ENCODE measurements around the gene IFT122.
"Not testable (repeated sequence)": the region's sequence is repeated elsewhere in the genome, so short reads cannot be mapped to it uniquely, and the experiment has no call there.

Gene IFT122, protein sequence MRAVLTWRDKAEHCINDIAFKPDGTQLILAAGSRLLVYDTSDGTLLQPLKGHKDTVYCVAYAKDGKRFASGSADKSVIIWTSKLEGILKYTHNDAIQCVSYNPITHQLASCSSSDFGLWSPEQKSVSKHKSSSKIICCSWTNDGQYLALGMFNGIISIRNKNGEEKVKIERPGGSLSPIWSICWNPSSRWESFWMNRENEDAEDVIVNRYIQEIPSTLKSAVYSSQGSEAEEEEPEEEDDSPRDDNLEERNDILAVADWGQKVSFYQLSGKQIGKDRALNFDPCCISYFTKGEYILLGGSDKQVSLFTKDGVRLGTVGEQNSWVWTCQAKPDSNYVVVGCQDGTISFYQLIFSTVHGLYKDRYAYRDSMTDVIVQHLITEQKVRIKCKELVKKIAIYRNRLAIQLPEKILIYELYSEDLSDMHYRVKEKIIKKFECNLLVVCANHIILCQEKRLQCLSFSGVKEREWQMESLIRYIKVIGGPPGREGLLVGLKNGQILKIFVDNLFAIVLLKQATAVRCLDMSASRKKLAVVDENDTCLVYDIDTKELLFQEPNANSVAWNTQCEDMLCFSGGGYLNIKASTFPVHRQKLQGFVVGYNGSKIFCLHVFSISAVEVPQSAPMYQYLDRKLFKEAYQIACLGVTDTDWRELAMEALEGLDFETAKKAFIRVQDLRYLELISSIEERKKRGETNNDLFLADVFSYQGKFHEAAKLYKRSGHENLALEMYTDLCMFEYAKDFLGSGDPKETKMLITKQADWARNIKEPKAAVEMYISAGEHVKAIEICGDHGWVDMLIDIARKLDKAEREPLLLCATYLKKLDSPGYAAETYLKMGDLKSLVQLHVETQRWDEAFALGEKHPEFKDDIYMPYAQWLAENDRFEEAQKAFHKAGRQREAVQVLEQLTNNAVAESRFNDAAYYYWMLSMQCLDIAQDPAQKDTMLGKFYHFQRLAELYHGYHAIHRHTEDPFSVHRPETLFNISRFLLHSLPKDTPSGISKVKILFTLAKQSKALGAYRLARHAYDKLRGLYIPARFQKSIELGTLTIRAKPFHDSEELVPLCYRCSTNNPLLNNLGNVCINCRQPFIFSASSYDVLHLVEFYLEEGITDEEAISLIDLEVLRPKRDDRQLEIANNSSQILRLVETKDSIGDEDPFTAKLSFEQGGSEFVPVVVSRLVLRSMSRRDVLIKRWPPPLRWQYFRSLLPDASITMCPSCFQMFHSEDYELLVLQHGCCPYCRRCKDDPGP

DNA sequence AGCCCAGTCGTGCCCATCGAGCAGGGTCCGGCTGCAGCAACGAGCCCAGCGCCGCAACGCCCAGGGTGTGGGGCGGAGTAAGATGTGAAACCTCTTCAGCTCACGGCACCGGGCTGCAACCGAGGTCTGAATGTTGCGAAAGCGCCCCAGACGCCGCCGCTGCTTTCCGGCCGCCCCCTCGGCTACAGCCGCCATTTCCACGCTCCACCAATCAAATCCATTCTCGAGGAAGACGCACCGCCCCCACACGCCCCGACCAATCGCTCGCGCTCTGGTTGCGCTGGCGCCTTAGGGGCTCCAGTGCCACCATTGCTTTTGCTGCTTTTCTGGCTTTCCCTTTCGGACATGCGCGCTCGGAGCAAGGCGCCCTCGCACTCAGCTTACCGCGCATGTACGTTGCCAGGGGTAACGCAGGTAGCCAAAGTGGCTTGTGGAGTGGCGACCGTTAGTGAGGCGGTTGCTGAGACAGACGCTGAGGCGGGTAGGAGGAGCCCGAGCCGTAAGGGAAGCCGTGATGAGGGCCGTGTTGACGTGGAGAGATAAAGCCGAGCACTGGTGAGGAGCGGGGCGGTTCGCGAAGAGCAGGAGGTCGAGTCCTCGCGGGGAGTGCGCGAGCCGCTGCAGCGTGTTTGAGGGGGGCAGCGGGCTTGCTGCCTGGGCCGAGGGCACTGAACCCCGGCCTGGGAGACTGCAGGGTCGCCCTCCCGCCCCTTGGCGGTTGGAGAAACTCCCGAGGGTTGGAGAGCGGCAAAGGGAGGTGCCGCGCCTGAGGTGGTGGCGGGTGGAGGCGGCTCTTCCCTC, at the start of gene IFT122, which contains the start of gene MBD4:
Gene IFT122, plus strand, starts transcription at position 408 of the 801 bp plus-strand sequence. Its CDS starts 107 bp downstream, at position 515.
Gene MBD4, minus strand, starts transcription at position 132 of the 801 bp plus-strand sequence. Its CDS starts 115 bp downstream, at position 17.
- peak; percentile 99 to 100 (median 100) for DNase-seq

DNA sequence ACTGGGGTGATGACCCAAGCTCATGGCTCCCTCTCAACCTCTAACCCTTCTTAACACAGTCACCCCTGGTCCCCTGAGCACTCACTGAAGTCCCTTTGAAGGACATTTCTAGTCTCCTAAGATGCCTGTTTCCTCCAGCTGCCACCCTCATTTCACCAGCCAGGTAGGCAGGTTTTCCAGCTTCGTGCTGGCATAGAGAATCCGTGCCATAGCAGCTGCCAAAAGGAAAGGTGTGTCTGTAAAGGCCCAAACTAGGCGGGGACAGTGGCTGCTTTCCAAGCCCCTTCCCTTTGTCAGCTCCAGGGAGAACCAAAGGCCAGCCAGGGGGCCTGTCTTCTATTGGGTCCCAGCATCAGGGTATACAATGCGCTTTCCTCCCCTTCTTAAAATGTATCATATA, 48.4 kb upstream of the IFT122 start:
- not testable (repeated sequence) for DNase-seq

DNA sequence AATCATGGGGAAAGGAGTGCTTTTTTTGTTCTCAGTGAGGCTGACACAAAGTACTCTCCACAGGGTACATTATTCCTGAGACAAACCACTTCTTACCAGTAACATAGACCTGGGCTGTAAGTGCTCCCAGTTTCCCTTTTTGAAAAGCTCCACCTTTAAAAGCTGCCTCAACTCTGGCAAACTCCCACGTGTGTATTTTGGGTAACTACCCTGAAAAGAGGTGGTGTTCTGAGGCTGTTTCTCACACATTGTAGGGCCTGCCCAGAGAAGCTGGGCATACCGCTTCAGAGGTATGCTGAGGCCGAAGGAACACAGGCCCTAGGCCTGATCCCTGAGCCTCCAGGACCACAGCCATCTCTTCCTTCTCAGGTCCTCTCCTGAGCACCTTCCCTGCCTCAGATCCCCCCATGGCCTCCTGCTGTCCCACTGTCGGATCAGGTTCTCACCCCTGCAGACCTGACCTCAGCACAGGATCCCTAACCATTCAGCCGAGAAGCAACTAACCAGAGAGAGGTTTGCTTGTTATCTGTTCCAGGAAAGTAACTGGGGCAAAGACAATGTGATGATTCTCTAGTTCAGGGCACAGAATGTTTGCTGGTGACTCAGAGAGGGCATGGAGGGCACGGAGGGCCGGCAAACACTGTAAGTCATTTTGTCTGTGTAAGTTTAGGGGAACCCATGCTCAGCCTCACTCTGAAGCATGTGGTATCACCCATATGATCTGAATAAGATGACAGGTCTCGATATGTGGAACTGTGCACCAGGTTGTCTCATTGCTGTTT, 47.7 kb upstream of the IFT122 start:
- not testable (repeated sequence) for DNase-seq

DNA sequence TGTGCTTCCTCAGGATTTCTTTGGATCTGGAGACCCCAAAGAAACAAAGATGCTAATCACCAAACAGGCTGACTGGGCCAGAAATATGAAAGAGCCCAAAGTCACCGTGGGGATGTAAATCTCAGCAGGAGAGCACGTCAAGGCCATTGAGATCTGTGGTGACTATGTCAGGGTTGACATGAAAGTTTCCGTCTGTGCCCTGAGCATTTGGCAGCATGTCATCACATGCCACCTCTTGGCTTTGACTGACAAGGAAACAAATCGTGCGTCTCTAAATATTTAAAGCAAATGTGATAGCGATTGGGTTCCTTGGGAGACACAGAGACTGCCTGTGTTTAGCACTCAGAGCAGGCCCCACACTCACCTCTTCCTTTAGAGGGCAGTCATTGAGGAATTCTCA, 46.8 kb upstream of the IFT122 start:
- no peak for DNase-seq

DNA sequence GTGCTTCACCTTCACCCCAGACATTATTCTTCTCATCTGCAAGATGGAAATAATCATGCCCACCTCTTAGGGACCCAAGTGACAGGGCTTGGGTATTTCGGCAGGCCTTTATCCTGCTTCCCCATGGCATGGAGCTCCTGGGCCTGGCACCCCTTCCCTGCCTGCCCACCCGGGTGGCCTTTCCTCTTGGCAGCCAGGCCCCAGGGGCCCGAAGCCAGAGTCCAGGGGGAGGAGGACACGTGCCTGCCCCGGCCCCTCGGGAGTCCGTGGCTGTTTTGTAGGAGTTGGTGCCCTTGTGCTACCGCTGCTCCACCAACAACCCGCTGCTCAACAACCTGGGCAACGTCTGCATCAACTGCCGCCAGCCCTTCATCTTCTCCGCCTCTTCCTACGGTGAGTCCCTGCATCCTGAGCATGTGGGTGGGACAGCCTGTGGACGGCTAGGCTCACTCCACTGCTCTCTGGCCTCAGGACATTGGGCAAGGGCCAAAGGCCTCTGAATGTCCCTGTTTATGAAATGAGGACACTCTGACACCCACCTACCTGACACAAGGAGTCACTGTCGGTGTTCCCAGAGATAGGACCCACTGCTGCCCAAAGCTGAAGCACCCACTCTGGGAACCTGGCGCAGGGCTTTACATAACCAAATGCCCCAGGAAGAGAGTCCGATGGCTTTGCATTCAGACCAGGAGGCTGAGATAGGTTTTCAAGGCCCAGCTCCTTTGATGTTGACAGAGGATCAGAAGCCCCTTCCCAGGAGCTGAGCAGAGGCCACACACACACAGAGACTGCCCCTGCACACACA, 46.1 kb upstream of the IFT122 start:
- not testable (repeated sequence) for DNase-seq

DNA sequence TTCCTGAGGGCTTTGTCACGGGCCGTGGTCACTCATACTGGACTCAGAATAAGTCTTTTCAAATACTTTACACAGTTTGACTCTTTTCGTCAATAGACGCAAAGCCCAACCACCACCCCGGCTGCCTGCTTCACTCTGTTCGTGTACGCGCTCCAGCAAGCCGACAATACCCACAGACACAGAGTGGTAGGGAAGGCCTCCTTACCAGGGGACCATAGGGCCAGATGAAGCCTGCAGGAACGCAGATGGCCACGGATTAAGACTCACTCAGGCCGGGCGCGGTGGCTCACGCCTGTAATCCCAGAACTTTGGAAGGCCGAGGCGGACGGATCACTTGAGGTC, 41.2 kb upstream of the IFT122 start:
- peak in 2 of 3 experiments; percentile 67 to 71 for DNase-seq

DNA sequence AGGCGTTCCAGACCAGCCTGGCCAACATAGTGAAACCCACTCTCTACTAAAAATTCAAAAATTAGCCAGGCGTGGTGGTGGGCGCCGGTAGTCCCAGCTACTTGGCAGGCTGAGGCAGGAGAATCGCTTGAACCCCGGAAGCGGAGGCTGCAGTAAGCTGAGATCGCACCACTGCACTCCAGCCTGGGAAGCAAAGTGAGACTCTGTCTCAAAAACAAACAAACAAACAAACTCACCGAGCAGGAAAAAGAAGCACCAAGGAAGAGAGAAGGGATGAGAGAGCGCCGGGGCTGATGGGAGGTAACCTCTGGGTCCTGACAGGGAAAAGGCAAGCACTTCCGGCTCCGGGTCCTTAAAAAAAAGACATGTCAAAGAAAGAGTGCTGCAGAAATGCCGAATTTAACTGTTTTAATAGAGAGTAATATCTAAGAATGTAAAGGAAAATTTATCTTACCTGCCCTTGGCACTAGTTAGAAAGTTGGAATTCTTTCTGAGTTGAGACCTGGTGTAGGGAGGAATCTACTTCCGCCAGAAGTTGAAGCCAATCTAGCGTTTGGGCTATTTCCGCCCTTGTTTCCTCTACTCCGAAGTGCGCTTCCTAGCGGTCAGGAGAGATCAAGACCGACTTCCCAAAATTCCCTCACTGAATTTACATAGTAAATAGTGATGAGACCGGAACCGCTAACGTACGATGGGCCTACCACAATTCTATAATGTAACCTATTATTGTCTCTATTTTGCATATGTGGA, 40.7 kb upstream of the IFT122 start:
- DNase-seq = peak; percentile 95 to 99 (median 97)

DNA sequence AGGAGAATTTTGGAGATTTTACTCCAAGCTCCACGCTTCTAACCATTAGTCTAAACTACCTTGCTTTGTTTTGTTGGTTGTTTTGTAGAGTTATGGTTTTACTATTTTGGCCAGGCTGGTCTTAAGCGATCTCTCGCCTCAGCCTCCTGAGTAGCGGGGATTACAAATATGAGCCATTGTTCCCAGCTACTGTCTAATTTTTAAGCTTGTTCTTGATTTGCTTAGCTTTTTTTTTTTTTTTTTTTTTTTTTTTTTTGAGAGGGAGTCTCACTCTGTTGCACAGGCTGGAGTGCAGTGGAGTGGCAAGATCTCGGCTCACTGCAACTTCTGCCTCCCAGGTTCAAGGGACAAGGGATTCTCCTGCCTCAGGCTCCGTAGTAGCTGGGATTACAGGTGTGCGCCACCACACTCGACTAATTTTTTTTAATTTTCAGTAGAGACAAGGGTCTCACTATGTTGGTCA, 40.1 kb upstream of the IFT122 start:
- DNase-seq = no peak

DNA sequence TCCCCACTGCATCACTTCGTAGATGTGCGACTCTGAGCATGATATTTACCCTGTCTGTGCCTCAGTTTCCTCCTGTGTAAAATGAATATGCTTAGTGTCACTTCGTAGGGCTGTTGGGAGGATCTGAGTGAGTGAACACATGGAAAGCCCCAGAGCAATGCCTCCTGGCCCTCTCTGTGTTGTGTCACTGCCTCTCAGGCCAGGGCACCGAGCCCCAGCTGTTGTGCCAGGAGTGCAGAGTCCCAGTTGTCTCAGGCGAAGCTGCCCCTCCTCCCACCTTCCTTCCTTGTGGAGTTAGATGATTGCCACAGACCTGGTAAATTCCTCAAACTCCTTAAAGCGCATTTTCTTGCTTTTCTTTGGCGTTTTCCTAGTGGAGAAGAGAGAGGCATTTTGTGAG, 37.8 kb upstream of the IFT122 start:
- no peak for DNase-seq

DNA sequence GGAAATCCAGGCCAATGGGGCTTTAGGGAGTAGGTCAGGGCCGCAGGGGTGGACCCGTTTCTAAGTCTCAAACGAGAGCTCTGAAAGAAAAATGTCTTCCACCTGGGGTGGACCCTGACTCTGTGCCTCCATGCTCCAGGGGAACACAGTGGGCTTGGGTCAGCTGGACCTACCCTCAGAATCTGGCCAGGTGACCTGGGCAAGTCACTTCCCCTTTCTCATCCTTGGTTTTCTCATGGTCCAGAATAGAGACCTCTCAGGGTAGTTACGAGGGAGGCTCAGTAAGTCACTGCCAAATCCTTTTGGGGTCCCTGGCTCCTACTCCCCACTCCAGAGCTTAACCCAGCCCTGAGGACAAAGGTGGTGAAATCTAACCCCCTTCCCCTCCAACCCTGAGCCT, 37.4 kb upstream of the IFT122 start:
- no peak for DNase-seq

DNA sequence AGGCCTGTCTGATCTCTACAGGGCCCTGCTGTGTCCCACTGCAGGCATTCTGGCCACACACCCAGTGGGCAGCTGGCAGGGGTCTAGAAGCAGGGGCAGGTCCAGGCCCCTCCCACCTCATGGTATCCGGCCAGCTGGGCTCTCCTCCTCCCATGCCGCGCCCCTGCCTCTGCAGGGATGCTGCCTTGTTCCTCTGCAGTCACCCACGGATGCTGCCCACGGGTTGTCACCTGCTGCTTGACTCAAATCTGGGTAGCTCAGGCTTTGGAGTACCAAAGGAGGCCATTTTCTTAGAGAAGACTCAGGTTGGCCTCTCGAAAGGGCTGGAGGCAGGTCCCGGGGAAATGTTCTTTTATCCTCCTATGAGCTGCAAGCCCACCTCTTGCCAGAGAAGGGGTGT, 36.6 kb upstream of the IFT122 start:
- DNase-seq = no peak

DNA sequence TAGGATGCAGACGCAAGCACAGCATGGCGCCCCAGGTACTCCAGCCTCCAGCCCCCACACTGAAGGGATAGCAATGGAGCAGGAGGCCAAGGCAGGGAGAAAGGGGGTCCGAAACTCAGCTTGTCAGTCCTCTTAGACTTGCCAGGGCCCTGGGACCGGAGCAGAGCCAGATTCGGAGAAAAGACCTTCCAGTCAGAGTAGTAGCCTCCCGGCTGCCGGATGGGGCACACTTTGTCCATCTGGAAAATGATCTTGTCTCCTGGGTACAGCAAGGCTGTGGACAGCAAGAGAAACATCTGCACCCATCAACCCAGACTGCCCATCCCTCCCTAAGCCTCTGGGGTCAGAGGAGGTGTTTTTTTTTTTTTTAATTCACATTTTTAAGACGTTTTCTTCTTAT, 35.9 kb upstream of the IFT122 start:
- no peak for DNase-seq

DNA sequence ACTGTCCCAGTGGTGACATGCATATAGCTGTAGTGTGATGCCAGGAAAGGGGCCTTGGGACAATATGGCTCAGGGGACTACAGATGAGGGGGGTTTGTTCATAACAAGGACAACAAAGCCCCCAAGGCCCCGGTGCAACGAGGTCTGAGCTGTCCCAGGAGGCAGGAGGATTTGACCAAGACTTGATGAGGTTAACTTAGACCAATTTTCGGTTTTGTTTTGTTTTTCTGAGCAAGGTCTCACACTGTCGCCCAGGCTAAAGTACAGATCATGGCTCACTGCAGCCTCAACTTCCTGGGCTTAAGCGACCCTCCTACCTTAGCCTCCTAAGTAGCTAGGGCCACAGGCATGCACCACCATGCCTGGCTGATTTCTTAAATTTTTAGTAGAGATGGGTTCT, 35.4 kb upstream of the IFT122 start:
- DNase-seq = no peak

DNA sequence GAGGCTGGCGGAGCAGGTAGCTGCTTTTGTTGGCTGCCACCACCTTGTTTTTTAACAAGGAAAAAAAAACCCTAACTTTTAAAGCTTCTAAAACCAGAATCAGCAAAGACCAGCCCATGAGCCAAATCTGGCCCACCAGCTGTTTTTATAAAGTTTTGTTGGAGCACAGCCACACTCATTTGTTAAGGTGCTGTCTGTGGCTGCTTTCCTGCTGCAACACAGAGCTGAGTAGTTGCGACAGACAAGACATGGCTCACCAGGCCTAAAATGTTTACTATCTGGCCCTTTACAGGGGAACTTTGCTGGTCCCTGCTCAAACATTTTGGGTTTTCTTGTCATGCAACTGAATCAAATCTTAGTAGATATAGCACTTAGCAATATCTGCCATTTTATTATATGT, 30.5 kb upstream of the IFT122 start:
- DNase-seq = no peak

DNA sequence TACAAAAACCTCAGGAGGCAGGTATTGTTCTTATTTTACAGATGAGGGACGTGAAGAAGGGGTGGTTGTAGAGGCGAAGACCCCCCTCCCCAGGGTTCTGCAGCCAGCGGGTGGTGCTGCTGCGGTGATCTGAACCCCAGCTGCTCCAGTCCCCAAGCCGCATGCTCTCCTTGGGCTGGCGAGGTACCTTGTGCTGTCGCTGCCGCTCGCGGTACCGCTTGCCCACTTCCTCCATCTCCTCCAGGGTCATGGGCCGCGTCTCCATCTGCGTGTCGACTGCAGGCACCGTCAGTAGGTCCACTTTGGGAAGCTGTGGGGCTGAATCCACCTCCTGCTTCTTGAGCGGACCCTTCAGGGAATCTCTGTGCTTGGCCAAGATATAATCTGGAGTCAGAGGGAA, 29.1 kb upstream of the IFT122 start:
- DNase-seq = no peak

DNA sequence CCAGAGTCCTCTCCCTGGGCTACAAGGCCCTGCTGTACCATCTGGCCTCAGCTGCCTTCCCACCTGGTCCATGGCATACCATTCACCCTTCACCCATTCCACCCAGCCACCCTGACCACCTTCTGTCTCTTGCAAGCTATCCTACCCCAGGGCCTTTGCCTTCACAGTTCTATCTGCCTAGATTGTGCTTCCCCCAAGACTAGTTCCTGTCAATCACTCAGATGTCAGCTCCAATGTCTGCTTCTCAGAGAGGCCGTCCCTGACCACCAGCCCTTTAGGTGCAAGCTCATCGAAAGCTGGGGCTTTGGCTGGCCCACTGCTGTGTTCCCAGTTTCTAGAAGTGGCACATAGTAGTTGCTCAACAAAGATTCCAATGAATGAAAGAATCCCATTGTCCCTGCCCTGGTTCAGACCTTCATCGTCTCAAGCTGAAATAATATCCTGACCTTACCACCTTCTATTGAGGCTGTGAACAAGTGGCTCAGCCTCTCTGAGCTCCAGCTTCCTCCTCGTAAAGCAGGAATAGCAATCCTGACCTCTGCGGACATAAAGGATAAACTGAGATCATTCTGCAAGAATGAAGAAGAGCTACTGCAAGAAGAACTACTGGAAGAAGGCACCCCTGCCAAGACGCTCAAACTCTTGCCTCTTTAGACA, 27.4 kb upstream of the IFT122 start:
- DNase-seq = no peak

DNA sequence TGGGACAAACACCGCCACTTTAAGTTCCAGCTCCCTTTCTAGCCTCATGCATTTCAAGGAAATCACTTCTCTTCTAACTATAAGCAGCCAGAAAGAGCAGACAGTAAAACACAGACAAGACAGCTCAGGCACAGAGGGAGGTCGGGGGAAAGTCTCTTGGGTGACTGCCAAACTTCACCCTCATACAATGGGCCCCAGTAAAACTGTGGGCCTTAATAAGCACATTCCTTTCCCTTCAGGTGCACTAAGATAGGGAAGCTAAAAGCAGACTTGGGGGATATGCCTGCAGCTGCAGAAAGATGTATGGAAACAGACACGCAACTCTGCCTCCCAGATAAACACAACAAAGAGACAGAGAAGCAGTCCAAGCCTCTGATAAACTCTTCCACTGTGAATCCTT, 26.8 kb upstream of the IFT122 start:
- not testable (repeated sequence) for DNase-seq

DNA sequence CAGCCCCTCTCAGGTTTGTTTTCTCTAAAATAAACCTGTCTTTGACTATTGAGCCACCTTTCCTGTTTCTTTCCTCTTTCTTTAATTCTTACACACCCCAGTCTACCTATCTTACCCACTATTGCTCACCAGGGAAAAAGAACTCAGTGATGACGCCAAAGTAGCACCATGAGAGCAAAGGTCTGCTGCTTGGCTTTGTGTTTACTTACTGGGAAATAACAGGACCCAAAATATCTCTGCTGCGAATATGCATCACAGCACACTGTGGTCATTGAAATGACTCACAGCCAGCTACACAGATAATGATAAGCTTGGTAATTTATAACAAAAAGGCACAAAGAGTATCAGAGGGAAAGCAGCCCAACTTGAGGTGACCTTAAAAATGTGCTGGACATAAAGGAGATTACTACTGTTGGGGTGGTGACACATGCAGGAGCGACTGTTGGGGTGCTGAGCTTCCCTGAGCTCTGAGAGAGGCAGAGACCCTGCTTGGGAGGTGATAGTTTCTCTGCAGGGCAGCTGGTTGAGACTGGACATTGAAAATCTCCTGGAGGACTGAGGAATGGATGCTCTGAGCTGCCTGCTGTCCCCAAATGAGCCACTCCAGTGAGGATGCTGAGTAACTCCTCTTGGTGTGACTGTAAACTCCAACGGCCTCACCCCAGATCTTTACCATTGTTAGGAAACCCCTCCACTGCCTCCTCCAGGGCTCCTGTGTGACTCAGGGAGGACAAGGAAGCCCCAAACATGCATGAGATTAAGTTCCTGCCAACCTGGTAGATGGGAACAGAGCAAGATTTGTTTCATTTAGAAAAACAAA, 26.1 kb upstream of the IFT122 start:
- DNase-seq = no peak
